Fibroblast of mammary gland (primary cell): ENCODE results near the gene LRFN4.

Experiments used
- DNase-seq: peaks from one replicate; pipeline ENCODE4 v3.0.0-alpha.2; 2010; ENCODE audit warnings: low read depth
- H3K4me3 ChIP-seq: 2 replicates; pipeline ENCODE4 v1.5.1; 2011; ENCODE audit warnings: low read depth, mild to moderate bottlenecking, low read length, moderate library complexity; ENCODE audit not compliant: control insufficient read depth
- TF ChIP-seq, protein P1 (sequence below): conservative IDR thresholded peaks from 2 replicates; pipeline ENCODE4 v1.5.1; 2011; ENCODE audit warnings: low read depth, low read length, inconsistent platforms; ENCODE audit not compliant: control insufficient read depth, insufficient read depth

LRFN4 gene

DNA sequence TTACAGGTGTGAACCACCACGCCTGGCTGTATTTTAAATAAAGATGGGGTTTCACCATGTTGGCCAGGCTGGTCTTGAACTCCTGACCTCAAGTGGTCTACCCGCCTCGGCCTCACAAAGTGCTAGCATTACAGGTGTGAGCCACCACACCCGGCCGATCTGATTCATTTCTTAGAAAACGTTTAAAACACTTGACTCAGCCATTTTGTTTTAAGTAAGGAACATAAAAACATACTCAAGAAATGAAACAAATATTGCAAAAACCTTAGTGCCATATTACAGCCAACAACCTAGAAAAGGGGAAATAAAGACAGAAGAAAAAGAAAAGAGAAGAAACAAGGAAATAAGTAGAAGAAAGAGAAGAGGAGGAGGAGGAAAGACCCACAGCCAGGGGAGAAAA is 17.4 kb downstream of the LRFN4 start:
- no peak overlapping the region for H3K4me3 ChIP-seq
- DNase-seq, result no peak
- TF ChIP-seq, protein P1, sequence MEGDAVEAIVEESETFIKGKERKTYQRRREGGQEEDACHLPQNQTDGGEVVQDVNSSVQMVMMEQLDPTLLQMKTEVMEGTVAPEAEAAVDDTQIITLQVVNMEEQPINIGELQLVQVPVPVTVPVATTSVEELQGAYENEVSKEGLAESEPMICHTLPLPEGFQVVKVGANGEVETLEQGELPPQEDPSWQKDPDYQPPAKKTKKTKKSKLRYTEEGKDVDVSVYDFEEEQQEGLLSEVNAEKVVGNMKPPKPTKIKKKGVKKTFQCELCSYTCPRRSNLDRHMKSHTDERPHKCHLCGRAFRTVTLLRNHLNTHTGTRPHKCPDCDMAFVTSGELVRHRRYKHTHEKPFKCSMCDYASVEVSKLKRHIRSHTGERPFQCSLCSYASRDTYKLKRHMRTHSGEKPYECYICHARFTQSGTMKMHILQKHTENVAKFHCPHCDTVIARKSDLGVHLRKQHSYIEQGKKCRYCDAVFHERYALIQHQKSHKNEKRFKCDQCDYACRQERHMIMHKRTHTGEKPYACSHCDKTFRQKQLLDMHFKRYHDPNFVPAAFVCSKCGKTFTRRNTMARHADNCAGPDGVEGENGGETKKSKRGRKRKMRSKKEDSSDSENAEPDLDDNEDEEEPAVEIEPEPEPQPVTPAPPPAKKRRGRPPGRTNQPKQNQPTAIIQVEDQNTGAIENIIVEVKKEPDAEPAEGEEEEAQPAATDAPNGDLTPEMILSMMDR, result no peak

DNA sequence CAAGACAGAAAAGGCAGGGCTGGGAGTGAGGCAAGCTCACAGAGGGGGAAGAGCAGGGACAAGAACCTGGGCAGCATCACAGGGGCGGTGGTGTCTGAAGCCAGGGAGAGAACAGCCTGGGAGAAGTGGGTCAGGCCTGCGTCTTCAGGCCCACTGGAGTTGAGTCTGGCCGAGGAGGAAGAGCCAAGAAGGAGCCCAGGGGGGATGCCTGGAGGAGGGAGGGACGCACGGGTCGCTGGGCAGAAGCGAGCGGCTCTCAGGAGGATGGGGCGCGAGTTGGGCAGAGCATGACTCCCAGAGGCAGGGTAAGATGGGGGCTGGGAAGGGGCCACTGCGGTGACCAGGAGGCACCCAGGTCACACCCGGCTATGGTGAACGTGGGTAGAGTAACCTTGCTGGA is 18.5 kb downstream of the LRFN4 start:
- no peak overlapping the region for H3K4me3 ChIP-seq
- no peak for DNase-seq
- TF ChIP-seq, protein P1, result no peak

DNA sequence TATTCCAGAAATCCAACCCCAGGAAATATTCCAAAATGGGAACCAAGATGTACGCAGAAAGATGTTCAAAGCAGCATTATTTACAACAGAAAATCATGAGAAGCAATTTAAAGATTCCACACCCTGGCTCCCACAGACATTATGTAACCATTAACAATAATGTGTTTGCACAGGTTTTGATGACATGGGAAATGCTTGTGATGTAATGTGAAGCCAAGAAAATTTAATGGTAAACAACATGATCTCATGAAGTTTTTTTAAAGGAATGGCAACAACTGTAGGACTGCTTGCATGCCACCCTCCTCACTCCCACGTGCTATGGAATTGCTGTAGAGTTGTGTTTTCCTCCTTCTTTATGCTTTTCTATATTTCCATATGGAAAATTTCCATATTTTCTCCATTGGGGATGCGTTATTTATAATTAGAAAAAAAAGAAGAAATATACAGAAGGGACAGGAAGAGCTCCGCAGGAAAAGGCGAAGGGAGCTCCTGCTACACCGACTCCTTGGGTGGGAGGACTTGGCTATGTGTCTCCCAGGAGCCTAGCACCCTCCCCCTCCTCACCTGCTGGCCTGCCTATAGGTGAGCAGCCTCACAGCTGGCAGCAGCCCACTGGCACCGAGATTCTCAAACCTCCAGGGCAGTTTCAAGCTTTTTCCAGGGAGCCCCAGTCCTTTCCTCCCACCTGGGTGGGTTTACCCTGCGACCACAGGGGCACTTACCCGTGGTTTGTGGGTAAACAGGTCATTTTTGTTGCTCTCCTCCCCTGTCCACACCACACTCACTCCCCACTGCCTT is 20.9 kb downstream of the LRFN4 start:
- no peak overlapping the region for H3K4me3 ChIP-seq
- TF ChIP-seq, protein P1, result no peak
- no peak for DNase-seq

DNA sequence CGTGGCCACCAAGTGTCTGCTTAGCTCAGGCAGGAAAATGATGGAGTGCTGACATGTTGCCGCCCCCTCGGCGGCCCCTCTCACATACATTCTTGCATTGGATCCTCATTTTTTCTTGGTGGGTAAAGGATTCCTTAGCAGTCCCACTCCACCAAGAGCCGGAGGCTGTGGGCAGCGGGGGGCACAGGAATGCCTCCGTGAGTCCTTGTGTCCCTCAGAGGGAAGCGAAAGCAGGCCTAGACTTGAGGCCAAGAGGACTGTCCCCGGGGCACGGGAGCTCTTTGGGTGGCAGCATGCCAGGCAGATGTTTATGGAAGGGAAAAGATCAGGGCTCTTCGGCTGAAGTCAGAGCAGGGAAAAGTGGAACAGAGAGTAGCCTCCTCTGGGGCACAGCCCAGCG is 21.6 kb downstream of the LRFN4 start:
- TF ChIP-seq, protein P1, result no peak
- H3K4me3 ChIP-seq, result no peak overlapping the region
- no peak for DNase-seq

DNA sequence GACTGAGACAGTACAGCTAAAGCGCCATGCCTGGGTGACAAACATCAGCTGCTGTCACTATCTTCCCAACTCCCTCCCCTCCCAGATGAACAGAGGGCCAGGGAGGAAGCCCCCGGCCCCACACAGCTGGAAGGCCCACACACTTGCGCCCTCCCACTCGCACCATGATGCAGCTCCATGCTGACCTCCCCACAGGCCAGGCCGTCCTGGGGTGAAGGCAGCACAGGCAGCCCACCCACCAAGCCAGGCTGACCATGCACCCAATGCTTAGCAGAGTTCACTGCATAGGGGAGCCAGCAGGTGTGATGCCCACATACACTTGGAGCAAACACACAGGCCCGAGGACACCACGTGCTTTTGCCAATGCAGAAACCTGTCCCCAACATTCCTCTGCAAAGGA is 22.1 kb downstream of the LRFN4 start:
- H3K4me3 ChIP-seq, result no peak overlapping the region
- DNase-seq, result no peak
- TF ChIP-seq, protein P1, result no peak

DNA sequence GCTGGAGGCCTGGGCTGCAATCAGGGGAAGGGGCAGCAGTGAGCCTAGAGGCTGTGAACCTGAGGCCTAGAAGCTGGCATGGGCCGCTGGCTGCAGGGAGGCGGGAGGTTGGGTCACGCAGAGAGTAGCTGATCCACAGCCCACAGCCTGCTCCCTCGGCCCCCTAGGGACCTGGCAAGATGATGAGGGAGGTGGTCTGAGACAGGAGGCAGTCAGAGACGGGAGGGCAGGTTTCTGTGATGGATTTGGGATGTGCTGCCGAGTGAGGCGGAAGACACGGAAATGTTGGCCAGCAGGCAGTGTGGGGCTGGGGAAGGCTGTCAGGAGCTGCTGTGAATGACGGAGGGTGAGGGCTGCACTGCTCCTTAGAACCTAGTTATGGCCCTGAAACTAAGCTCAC is 22.7 kb downstream of the LRFN4 start:
- TF ChIP-seq, protein P1, result no peak

More for the DNA sequence above, 22.7 kb downstream of the LRFN4 start:
- H3K4me3 ChIP-seq, result no peak overlapping the region
- no peak for DNase-seq
